Mammary epithelial cell (primary cell): Measurements from ENCODE around the gene CCDC169.

Source experiments
- CTCF ChIP-seq, 2 donors: IDR thresholded peaks in 1 of 2; conservative IDR thresholded peaks in 1 of 2; 2 replicates each; pipeline ENCODE4 v1.5.1; 2011 to 2012; ENCODE audit warnings: inconsistent platforms in 2 of 2, low read length in 2 of 2, mild to moderate bottlenecking in 2 of 2, control low read depth in 1 of 2, low read depth in 1 of 2; ENCODE audit not compliant: insufficient read depth in 1 of 2; ENCODE audit errors: extremely low read depth in 1 of 2
- EZH2 ChIP-seq: IDR thresholded peaks from 2 replicates; pipeline ENCODE4 v1.6.1; 2012; ENCODE audit warnings: low read length, inconsistent platforms, borderline replicate concordance

DNA sequence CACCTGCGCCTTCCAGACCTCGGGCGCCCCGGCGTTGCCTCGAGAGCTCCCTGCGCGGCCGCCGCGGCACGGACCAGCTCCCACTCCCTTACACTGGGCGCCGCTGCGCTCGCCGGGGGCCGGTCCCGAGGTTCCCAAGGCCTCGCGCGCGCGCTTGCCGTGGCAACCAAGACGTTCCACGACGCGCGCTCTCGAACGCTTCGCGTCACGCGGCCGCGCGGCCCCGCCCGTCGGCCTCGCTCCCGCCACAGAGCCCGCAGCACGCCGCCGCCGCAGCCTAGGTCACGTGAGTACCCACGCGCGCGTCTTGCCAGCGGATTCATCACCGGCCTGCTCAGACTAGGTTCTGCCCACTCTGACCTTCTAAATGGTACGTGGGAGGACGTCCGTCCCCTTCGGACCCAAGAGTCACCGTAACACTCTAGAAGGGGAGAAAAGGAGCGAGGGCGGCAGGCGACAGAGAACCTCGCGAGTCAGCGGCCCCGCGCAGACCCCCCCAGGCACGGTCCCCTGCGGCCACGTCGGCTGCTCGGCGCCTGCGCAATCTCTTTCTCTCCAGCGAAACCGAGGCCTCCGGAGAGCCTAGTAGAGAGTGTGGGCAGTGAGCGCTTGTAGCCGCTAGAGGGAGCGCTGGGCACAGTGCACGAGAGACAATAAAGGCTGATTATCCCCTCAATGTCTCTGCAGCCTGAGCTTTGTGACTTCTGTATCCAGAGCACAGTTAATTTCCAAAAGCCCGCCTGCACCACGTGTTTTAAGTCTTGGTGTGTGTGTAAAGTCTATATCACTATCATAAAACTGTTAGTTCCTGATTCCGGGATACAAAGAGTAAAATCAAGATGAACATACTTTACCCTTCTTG, 48.8 kb upstream of the CCDC169 start, which contains the start of gene SPART:
- peak; percentile 98 to 99 for TF ChIP-seq CTCF (conservative IDR thresholded peaks at IDR 0.05 in 1 of 2, IDR thresholded peaks at IDR 0.05 in 1 of 2; ENCODE audit: extremely low read depth in 1 of 2, insufficient read depth in 1 of 2, low read depth in 1 of 2, low read length in 2 of 2)
- TF ChIP-seq EZH2: no peak
